Measurements from ENCODE around the gene FBXO28.

The FBXO28 gene

DNA sequence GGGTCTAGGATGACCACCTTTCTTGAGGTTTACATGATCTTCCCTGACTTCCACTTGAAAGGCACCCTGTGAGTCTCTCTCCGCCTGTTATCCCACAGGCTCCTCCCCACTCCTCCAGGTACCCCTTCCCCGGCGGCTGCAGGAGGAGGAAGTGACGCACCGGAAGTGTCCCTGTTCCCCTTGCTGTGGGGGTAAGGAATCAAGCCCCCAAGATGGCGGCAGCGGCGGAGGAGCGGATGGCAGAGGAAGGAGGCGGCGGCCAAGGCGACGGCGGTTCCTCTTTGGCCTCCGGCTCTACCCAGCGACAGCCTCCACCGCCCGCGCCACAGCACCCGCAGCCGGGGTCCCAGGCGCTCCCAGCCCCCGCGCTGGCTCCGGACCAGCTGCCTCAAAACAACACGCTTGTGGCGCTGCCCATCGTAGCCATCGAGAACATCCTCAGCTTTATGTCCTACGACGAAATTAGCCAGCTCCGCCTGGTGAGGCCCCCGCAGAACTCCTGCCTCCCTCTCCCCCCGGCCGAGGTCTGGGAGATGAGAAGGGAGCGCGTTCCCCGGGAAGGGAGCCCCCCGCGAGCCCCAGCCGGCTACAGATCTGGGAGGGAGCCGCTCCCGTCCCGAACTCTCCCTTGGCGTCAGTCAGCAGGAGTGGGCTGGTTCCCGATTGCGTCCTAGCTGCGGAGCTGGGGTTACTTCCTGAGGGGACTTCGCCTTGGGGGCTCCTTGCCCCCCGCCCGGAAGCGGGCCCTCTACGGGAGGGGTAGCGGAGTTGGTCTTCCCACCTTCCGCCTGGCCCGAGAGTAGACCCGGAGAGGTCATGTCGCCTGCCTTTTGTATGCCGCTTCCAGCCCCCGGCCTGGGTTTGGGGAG lies at the start of gene FBXO28:
FBXO28 (plus strand) TSS at position 194 of the 869 bp plus-strand sequence; CDS start at position 213, 19 bp downstream.
- peak; percentile 85 for DNase-seq (ENCODE audit: extremely low read depth, insufficient read length)
- H3K27me3 ChIP-seq (replicated peaks; ENCODE audit: control insufficient read depth, insufficient read depth, low read length) = no peaks in the 10 kb centered on the region
- H3K4me3 ChIP-seq (replicated peaks; ENCODE audit: low read depth, low read length) = peak within 1 kb of the TSS; percentile 97
- H3K36me3 ChIP-seq (ENCODE audit: control insufficient read depth, insufficient read depth, low read length) = no peaks in the 10 kb centered on the region
- TF ChIP-seq, protein P1, sequence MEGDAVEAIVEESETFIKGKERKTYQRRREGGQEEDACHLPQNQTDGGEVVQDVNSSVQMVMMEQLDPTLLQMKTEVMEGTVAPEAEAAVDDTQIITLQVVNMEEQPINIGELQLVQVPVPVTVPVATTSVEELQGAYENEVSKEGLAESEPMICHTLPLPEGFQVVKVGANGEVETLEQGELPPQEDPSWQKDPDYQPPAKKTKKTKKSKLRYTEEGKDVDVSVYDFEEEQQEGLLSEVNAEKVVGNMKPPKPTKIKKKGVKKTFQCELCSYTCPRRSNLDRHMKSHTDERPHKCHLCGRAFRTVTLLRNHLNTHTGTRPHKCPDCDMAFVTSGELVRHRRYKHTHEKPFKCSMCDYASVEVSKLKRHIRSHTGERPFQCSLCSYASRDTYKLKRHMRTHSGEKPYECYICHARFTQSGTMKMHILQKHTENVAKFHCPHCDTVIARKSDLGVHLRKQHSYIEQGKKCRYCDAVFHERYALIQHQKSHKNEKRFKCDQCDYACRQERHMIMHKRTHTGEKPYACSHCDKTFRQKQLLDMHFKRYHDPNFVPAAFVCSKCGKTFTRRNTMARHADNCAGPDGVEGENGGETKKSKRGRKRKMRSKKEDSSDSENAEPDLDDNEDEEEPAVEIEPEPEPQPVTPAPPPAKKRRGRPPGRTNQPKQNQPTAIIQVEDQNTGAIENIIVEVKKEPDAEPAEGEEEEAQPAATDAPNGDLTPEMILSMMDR (IDR thresholded peaks at IDR 0.05; ENCODE audit: insufficient read depth, low read length, poor library complexity, severe bottlenecking) = no peak

DNA sequence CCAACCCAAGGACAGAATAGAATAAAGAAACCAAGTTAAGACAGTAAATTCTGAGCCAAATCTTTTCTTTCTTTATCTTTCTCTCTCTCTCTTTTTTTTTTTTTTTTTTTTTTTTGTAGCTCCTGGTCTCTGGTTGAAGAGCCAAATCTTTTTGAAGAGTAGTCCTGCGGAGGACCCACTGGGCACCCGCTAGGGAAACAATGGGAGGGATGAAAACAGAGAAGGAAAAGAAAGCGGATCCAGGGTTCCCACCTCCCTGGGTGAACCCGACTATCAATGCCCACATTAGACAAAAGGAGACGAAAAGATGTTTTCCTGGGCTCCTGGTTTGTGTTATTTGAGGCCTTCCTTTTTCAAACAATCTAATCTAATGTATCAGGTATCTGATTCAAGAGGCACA lies 49.8 kb upstream of the FBXO28 start:
- Histone ChIP-seq H3K27me3 (replicated peaks; ENCODE audit: control insufficient read depth, insufficient read depth, low read length) (no peaks in the 10 kb centered on the region), H3K36me3 (ENCODE audit: control insufficient read depth, insufficient read depth, low read length) (no peaks in the 10 kb centered on the region), H3K4me3 (replicated peaks; ENCODE audit: low read depth, low read length) (no peak overlapping the region)
- no peak for DNase-seq (ENCODE audit: extremely low read depth, insufficient read length)
- TF ChIP-seq, protein P1 (IDR thresholded peaks at IDR 0.05; ENCODE audit: insufficient read depth, low read length, poor library complexity, severe bottlenecking) = no peak

DNA sequence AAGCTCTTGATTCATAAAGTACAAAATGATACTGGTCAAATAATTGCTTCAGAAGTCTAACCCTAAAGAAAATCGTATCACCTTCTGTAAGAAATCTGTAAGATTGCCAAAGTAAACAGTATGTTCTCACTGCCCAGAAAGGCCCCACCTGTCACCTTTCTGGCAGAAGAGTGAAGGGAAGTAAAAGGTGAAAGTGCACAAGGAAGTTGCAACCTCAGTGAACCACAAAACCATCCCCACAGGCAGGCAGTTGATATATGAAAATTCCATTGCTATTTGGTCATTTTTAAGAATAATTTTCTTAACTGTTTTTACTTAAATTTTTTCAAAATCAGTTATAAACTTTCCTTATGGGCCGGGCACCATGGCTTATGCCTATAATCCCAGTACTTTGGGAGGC lies 48.5 kb upstream of the FBXO28 start:
- TF ChIP-seq, protein P1 (IDR thresholded peaks at IDR 0.05; ENCODE audit: insufficient read depth, low read length, poor library complexity, severe bottlenecking) = no peak
- H3K27me3 ChIP-seq (replicated peaks; ENCODE audit: control insufficient read depth, insufficient read depth, low read length) = no peaks in the 10 kb centered on the region
- no peak for DNase-seq (ENCODE audit: extremely low read depth, insufficient read length)
- H3K36me3 ChIP-seq (ENCODE audit: control insufficient read depth, insufficient read depth, low read length) = no peaks in the 10 kb centered on the region
- H3K4me3 ChIP-seq (replicated peaks; ENCODE audit: low read depth, low read length) = no peak overlapping the region

DNA sequence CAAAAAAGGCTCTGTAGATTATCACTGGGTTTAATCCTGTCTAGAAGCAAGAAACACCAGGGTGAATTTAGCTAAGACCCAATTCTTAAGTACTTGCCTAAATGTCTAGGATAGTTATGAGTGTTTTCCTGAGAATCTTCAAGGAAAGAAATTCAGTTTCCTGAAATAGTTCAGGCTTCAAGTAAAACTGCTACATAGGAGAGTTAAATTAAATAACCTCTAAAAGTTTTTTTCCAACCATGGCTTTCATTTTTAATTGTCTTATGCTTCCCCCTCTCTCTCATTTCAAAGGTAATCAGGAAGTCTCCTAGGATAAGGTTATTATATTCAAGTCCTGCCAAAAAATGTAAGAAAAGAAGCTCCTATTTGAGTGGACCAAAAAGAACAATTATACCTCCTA lies 46.7 kb upstream of the FBXO28 start:
- Histone ChIP-seq H3K4me3 (replicated peaks; ENCODE audit: low read depth, low read length) (no peak overlapping the region), H3K36me3 (ENCODE audit: control insufficient read depth, insufficient read depth, low read length) (no peaks in the 10 kb centered on the region), H3K27me3 (replicated peaks; ENCODE audit: control insufficient read depth, insufficient read depth, low read length) (no peaks in the 10 kb centered on the region)
- DNase-seq (ENCODE audit: extremely low read depth, insufficient read length) = no peak
- TF ChIP-seq, protein P1 (IDR thresholded peaks at IDR 0.05; ENCODE audit: insufficient read depth, low read length, poor library complexity, severe bottlenecking) = no peak

- no peak for DNase-seq (ENCODE audit: extremely low read depth, insufficient read length)
- no peak overlapping the region for H3K4me3 ChIP-seq (replicated peaks; ENCODE audit: low read depth, low read length)
- no peaks in the 10 kb centered on the region for H3K36me3 ChIP-seq (ENCODE audit: control insufficient read depth, insufficient read depth, low read length)
- TF ChIP-seq, protein P1 (IDR thresholded peaks at IDR 0.05; ENCODE audit: insufficient read depth, low read length, poor library complexity, severe bottlenecking) = no peak
- no peaks in the 10 kb centered on the region for H3K27me3 ChIP-seq (replicated peaks; ENCODE audit: control insufficient read depth, insufficient read depth, low read length)
Measured at GRCh38 chr1:224067621-224068457, 46.1 kb upstream of the FBXO28 start.

All from GM06990 (cell line).